Measurements from ENCODE around the gene RPL13.

- TF ChIP-seq CTCF (IDR thresholded peaks at IDR 0.05; ENCODE audit: low read length) = no peak
- no peak for TF ChIP-seq EZH2phosphoT487 (IDR thresholded peaks at IDR 0.05; ENCODE audit: low read length)
These were observed 7.4 kb downstream of the RPL13 start for GRCh38 chr16:89567656-89568594.

Data from MM.1S (cell line).